ENCODE measurements around the gene RNF157.
A peak's percentile ranks its signal among the peaks of the same experiment; 100 is the strongest.
"Not testable (repeated sequence)": the region's sequence is repeated elsewhere in the genome, so short reads cannot be mapped to it uniquely, and the experiment has no call there.

Gene RNF157

GRCh38 chr17:76261421-76262215 lies 21.3 kb upstream of the RNF157 start:
- peak overlapping the region; percentile 73 to 94 (median 85) for H3K4me2 ChIP-seq
- H3K27me3 ChIP-seq, result no peaks in the 10 kb centered on the region
- peak overlapping the region; percentile 42 to 98 (median 92); a peak in 21 of 22 replicates for H3K27ac ChIP-seq
- H3K4me3 ChIP-seq, result peak overlapping the region in 5 of 10 experiments; percentile 9 to 37 (median 15); a peak in 5 of 20 replicates
- H4K20me1 ChIP-seq, result peaks cover 0 to 4% (median 0%) of the 10 kb centered on the region in 11 experiments; a peak in 4 of 22 replicates
- TF ChIP-seq Cebpa-rat (IDR thresholded peaks at IDR 0.05), result no peak
- H3K9me3 ChIP-seq (replicated peaks in 1 of 11), result peaks cover 0 to 9% (median under 1%) of the 10 kb centered on the region in 11 experiments; a peak in 8 of 22 replicates
- peaks cover 0 to 4% (median 2%) of the 10 kb centered on the region in 11 experiments; a peak in 7 of 22 replicates for H3K36me3 ChIP-seq
- peaks cover 55 to 71% (median 70%) of the 10 kb centered on the region in 10 experiments for H3K4me1 ChIP-seq
- peak overlapping the region; percentile 73 to 83 (median 78); a peak in 20 of 22 replicates for H3K9ac ChIP-seq

GRCh38 chr17:76260669-76261068 lies 20.4 kb upstream of the RNF157 start:
- peaks cover 0 to 13% (median 5%) of the 10 kb centered on the region in 11 experiments; a peak in 8 of 22 replicates for H3K9me3 ChIP-seq (replicated peaks in 1 of 11)
- TF ChIP-seq Cebpa-rat (IDR thresholded peaks at IDR 0.05), result no peak
- peak overlapping the region in 9 of 11 experiments; percentile 5 to 81 (median 76); a peak in 14 of 22 replicates for H3K9ac ChIP-seq
- peak overlapping the region in 9 of 11 experiments; percentile 89 to 98 (median 93); a peak in 18 of 22 replicates for H3K27ac ChIP-seq
- H3K36me3 ChIP-seq, result no peaks in the 10 kb centered on the region
- H3K27me3 ChIP-seq, result no peaks in the 10 kb centered on the region
- peak overlapping the region; percentile 73 to 94 (median 85) for H3K4me2 ChIP-seq
- peaks cover 55 to 80% (median 74%) of the 10 kb centered on the region in 10 experiments for H3K4me1 ChIP-seq
- H4K20me1 ChIP-seq, result peaks cover 0 to 3% (median 0%) of the 10 kb centered on the region in 11 experiments; a peak in 2 of 22 replicates
- H3K4me3 ChIP-seq, result peak overlapping the region in 2 of 10 experiments; percentile 3 to 14; a peak in 3 of 20 replicates

DNA sequence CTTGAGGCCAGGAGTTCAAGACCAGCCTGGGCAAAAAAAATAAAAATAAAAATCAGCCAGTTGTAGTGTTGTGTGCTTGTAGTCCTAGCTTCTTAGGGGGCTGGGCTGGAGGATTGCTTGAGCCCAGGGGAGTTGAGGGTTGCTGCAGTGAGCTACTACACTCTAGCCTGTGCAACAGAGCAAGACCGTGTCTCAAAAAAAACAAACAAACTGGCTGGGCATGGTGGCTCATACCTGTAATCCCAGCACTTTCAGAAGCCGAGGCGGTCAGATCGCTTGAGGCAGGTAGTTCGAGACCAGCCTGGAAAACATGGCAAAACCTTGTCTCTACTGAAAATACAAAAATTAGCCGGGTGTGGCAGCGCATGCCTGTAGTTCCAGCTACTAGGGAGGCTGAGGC lies 19.9 kb upstream of the RNF157 start:
- H3K4me1 ChIP-seq, result peaks cover 55 to 84% (median 74%) of the 10 kb centered on the region in 10 experiments
- H4K20me1 ChIP-seq, result no peaks in the 10 kb centered on the region
- H3K9ac ChIP-seq, result peak overlapping the region in 9 of 11 experiments; percentile 5 to 81 (median 75); a peak in 15 of 22 replicates

GRCh38 chr17:76256430-76257050 lies 16.2 kb upstream of the RNF157 start:
- H3K4me3 ChIP-seq, H3K36me3 ChIP-seq, H3K27me3 ChIP-seq, H3K9ac ChIP-seq, H4K20me1 ChIP-seq: not testable (repeated sequence)
- Histone ChIP-seq H3K4me2 (peak overlapping the region in 5 of 11 experiments; percentile 1 to 21 (median 12); a peak in 2 of 22 replicates), H3K9me3 (replicated peaks in 1 of 11) (peaks cover 0 to 13% (median 5%) of the 10 kb centered on the region in 11 experiments; a peak in 8 of 22 replicates), H3K4me1 (peaks cover 49 to 81% (median 69%) of the 10 kb centered on the region in 10 experiments), H3K27ac (peak overlapping the region in 3 of 11 experiments; percentile 43 to 44 (median 43); a peak in 5 of 22 replicates)

More for the DNA sequence above, 19.9 kb upstream of the RNF157 start:
- H3K27me3 ChIP-seq, result no peaks in the 10 kb centered on the region
- H3K4me3 ChIP-seq, result peak overlapping the region in 2 of 10 experiments; percentile 3 to 14; a peak in 3 of 20 replicates
- peak overlapping the region; percentile 73 to 94 (median 85) for H3K4me2 ChIP-seq
- TF ChIP-seq Cebpa-rat (IDR thresholded peaks at IDR 0.05), result peak in 1 of 11 experiments; percentile 25; a peak in 1 of 22 replicates
- peaks cover 0 to 13% (median 5%) of the 10 kb centered on the region in 11 experiments; a peak in 8 of 22 replicates for H3K9me3 ChIP-seq (replicated peaks in 1 of 11)
- no peaks in the 10 kb centered on the region for H3K36me3 ChIP-seq
- peak overlapping the region in 9 of 11 experiments; percentile 89 to 98 (median 93); a peak in 18 of 22 replicates for H3K27ac ChIP-seq

DNA sequence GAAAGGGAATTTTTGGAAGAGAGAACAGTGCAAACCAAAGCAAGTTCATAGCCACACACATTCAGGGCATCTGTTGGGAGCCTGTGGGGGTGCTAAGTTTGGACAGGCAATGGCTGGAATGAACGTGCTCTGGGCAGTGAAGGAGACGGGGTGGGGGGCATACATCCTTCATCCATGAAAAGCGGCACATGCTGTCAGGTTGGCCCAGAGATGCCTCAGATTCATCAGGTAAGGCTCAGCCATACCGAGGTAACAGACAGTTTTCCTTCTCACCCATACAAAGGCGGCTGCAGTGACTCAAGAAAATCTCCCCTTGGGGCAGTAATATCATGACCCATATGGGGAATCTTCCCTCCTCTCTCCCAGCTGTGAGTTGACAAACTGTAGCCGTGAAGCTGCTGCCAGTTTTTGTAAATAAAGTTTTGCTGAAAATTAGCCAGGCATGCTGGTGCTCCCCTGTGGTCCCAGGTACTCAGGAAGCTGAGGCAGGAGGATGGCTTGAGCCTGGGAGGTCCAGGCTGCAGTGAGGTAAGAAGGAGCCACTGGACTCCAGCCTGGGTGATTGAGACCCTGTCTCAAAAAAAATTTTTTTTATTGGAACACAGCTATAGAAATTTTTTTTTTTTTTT lies 15.6 kb upstream of the RNF157 start:
- Histone ChIP-seq H3K9me3 (replicated peaks in 1 of 11) (peaks cover 0 to 13% (median 5%) of the 10 kb centered on the region in 11 experiments; a peak in 8 of 22 replicates), H4K20me1 (no peaks in the 10 kb centered on the region), H3K4me1 (peaks cover 49 to 81% (median 69%) of the 10 kb centered on the region in 10 experiments), H3K9ac (no peak overlapping the region), H3K27me3 (no peaks in the 10 kb centered on the region), H3K36me3 (no peaks in the 10 kb centered on the region), H3K27ac (peak overlapping the region in 2 of 11 experiments; percentile 8 to 44; a peak in 3 of 22 replicates), H3K4me2 (peak overlapping the region in 5 of 11 experiments; percentile 1 to 19 (median 6); a peak in 2 of 22 replicates), H3K4me3 (no peak overlapping the region)
- no peak for TF ChIP-seq Cebpa-rat (IDR thresholded peaks at IDR 0.05)

GRCh38 chr17:76254275-76254674 lies 14.0 kb upstream of the RNF157 start:
- H3K4me2 ChIP-seq, result peak overlapping the region in 4 of 11 experiments; percentile 67 to 91 (median 82); a peak in 5 of 22 replicates
- H3K4me3 ChIP-seq, result no peak overlapping the region
- peak overlapping the region in 3 of 11 experiments; percentile 7 to 93 (median 91); a peak in 1 of 22 replicates for H3K27ac ChIP-seq
- no peaks in the 10 kb centered on the region for H3K36me3 ChIP-seq
- no peak for TF ChIP-seq Cebpa-rat (IDR thresholded peaks at IDR 0.05)
- no peaks in the 10 kb centered on the region for H4K20me1 ChIP-seq
- no peaks in the 10 kb centered on the region for H3K27me3 ChIP-seq
- H3K9ac ChIP-seq, result no peak overlapping the region
- peaks cover 37 to 72% (median 54%) of the 10 kb centered on the region in 10 experiments for H3K4me1 ChIP-seq
- H3K9me3 ChIP-seq (replicated peaks in 1 of 11), result peaks cover 0 to 13% (median 5%) of the 10 kb centered on the region in 11 experiments; a peak in 8 of 22 replicates

GRCh38 chr17:76253841-76254240 lies 13.5 kb upstream of the RNF157 start:
- Histone ChIP-seq H3K27ac (peak overlapping the region in 5 of 11 experiments; percentile 7 to 93 (median 91); a peak in 7 of 22 replicates), H3K9ac (no peak overlapping the region), H3K4me3 (no peak overlapping the region), H4K20me1 (no peaks in the 10 kb centered on the region), H3K36me3 (no peaks in the 10 kb centered on the region), H3K9me3 (replicated peaks in 1 of 11) (peaks cover 0 to 13% (median 5%) of the 10 kb centered on the region in 11 experiments; a peak in 8 of 22 replicates), H3K27me3 (no peaks in the 10 kb centered on the region), H3K4me1 (peaks cover 34 to 68% (median 49%) of the 10 kb centered on the region in 10 experiments), H3K4me2 (peak overlapping the region in 9 of 11 experiments; percentile 67 to 93 (median 85); a peak in 16 of 22 replicates)
- TF ChIP-seq Cebpa-rat (IDR thresholded peaks at IDR 0.05), result no peak

DNA sequence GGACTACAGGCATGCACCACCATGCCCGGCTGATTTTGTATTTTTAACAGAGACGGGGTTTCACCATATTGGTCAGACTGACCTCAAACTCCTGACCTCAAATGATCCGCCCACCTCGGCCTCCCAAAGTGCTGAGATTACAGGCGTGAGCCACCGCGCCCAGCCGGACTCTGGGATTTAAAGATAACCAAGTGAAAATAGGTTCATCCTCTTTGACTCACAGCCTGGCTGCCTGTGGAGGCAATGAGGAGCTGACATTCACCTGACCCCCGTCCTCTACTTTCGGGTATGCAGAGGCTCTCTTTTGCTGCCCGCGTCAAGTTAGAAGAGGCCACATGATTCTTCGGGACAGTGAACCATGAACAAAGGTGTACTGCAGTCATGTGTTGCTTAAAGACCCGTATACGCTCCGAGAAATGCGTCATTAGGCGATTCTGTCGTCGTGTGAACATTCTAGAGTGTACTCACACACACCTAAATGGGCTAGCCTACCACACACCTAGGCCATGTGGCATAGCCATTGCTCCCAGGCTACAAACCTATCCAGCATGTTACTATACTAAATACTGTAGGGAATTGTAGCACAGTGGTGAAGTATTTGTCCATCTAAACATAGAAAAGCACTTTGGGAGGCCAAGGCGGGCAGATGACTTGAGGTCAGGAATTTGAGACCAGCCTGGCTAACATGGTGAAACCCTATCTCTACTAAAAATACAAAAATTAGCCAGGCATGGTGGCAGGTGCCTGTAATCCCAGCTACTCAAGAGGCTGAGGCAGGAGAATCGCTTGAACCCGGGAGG lies 12.9 kb upstream of the RNF157 start:
- H3K9me3 ChIP-seq (replicated peaks in 1 of 11), result peaks cover 0 to 13% (median 5%) of the 10 kb centered on the region in 11 experiments; a peak in 8 of 22 replicates
- H3K36me3 ChIP-seq, H3K27me3 ChIP-seq, H4K20me1 ChIP-seq: not testable (repeated sequence)
- peak overlapping the region in 9 of 10 experiments; percentile 2 to 58 (median 34); a peak in 10 of 20 replicates for H3K4me3 ChIP-seq
- H3K9ac ChIP-seq, result peak overlapping the region; percentile 68 to 82 (median 76)
- peak overlapping the region; percentile 67 to 93 (median 85) for H3K4me2 ChIP-seq
- peaks cover 27 to 65% (median 46%) of the 10 kb centered on the region in 10 experiments for H3K4me1 ChIP-seq
- H3K27ac ChIP-seq, result peak overlapping the region; percentile 63 to 93 (median 89)
